Stimulated activated naive B cell treated with anti-CD40 and anti-IgM and Interleukin-4, amounts not matched to agents 10 μg/mL and 1 μg/mL and 100 μg/mL, for 72 hours (primary cell): ENCODE results near the gene MIEF1.
"Not testable (repeated sequence)": the region's sequence is repeated elsewhere in the genome, so short reads cannot be mapped to it uniquely, and the experiment has no call there.

Experiments
- ATAC-seq, 2 donors: fragments of 150-1000 bp; cut with Tn5 transposase; replicated peaks; 2 replicates each; pipeline ENCODE4 v1.10.0; 2021; ENCODE audit warnings: moderate library complexity in 1 of 2
- DNase-seq: peaks from one replicate; pipeline ENCODE4 v3.0.0; 2021
- H3K27ac Mint-ChIP-seq: one replicate; pipeline ENCODE4 v1.8.0; 2022; ENCODE audit warnings: mild to moderate bottlenecking, mixed read lengths
- H3K27me3 Mint-ChIP-seq, 2 donors: one replicate each; pipeline ENCODE4 v1.8.0; 2022; ENCODE audit warnings: mixed read lengths in 2 of 2
- H3K36me3 Mint-ChIP-seq, 2 donors: one replicate each; pipeline ENCODE4 v1.8.0; 2022; ENCODE audit warnings: mixed read lengths in 2 of 2, mild to moderate bottlenecking in 1 of 2
- H3K4me1 Mint-ChIP-seq, 2 donors: one replicate each; pipeline ENCODE4 v1.8.0; 2022; ENCODE audit warnings: mixed read lengths in 2 of 2, mild to moderate bottlenecking in 1 of 2
- H3K4me3 Mint-ChIP-seq, 2 donors: one replicate each; pipeline ENCODE4 v1.8.0; 2022; ENCODE audit warnings: mild to moderate bottlenecking in 2 of 2, mixed read lengths in 2 of 2, moderate library complexity in 1 of 2
- H3K9me3 Mint-ChIP-seq, 2 donors: one replicate each; pipeline ENCODE4 v1.8.0; 2022; ENCODE audit warnings: mixed read lengths in 2 of 2, mild to moderate bottlenecking in 1 of 2

Gene MIEF1

DNA sequence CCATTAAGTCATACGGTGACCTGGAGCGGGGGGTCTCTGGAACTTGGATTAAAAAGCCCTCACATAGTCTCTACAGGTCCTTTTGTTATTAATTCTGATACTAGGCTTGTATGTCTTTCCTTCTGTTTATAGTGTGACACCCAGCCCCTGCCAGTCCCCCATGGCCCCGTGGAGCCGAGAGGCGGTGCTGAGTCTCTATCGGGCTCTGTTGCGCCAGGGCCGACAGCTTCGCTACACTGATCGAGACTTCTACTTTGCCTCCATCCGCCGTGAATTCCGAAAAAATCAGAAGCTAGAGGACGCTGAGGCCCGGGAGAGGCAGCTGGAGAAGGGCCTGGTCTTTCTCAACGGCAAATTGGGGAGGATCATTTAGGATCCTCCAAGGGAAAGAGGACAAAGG, 2.0 kb downstream of the MIEF1 start:
- no peaks in the 10 kb centered on the region for H3K9me3 Mint-ChIP-seq
- H3K36me3 Mint-ChIP-seq, result peaks cover 30 to 43% of the 10 kb centered on the region in 2 donors
- H3K27me3 Mint-ChIP-seq, result no peaks in the 10 kb centered on the region
- H3K27ac Mint-ChIP-seq, result no peak overlapping the region
- no peak for DNase-seq
- ATAC-seq, result no peak
- H3K4me3 Mint-ChIP-seq, result peak overlapping the region; percentile 50 to 95
- H3K4me1 Mint-ChIP-seq, result peaks cover 28 to 54% of the 10 kb centered on the region in 2 donors

- not testable (repeated sequence) for H3K27me3 Mint-ChIP-seq, ATAC-seq, DNase-seq, H3K4me3 Mint-ChIP-seq, H3K9me3 Mint-ChIP-seq, H3K27ac Mint-ChIP-seq
- peaks cover 48 to 62% of the 10 kb centered on the region in 2 donors for H3K36me3 Mint-ChIP-seq
- peaks cover 30 to 51% of the 10 kb centered on the region in 2 donors for H3K4me1 Mint-ChIP-seq
Observed at GRCh38 chr22:39507021-39507420, 4.9 kb downstream of the MIEF1 start.

- ATAC-seq, result no peak
- Mint-ChIP-seq H3K4me3 (no peak overlapping the region), H3K36me3 (peaks cover 54 to 71% of the 10 kb centered on the region in 2 donors), H3K27ac (no peak overlapping the region), H3K27me3 (no peaks in the 10 kb centered on the region), H3K4me1 (peaks cover 30 to 49% of the 10 kb centered on the region in 2 donors), H3K9me3 (no peaks in the 10 kb centered on the region)
- DNase-seq, result no peak
Observed at GRCh38 chr22:39508393-39508792, 6.3 kb downstream of the MIEF1 start.

GRCh38 chr22:39510529-39511149, 8.5 kb downstream of the MIEF1 start:
- H3K27me3 Mint-ChIP-seq, result no peaks in the 10 kb centered on the region
- peak overlapping the region; percentile 3 for H3K27ac Mint-ChIP-seq
- DNase-seq (no peak), ATAC-seq (no peak)
- no peaks in the 10 kb centered on the region for H3K9me3 Mint-ChIP-seq
- H3K36me3 Mint-ChIP-seq, result peaks cover 58 to 74% of the 10 kb centered on the region in 2 donors
- H3K4me1 Mint-ChIP-seq, result peaks cover 35 to 52% of the 10 kb centered on the region in 2 donors
- no peak overlapping the region for H3K4me3 Mint-ChIP-seq

DNA sequence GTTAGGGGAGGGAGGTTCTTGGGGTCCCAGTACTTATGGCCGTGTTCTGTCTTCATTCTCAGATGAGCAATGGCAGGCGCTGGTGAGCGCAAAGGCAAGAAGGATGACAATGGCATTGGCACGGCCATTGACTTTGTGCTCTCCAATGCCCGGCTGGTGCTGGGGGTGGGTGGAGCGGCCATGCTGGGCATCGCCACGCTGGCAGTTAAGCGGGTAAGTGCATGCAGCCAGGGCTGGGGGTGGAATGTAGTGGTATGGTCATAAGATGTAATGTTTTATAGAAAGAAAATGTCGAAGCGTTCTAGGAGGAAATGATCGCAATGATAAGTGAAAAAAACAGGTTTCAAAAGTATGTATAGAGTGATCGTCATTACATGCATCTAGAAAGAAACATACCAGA, 9.1 kb downstream of the MIEF1 start:
- Mint-ChIP-seq H3K36me3 (peaks cover 59 to 74% of the 10 kb centered on the region in 2 donors), H3K27ac (peak overlapping the region; percentile 7), H3K27me3 (no peaks in the 10 kb centered on the region)

DNA sequence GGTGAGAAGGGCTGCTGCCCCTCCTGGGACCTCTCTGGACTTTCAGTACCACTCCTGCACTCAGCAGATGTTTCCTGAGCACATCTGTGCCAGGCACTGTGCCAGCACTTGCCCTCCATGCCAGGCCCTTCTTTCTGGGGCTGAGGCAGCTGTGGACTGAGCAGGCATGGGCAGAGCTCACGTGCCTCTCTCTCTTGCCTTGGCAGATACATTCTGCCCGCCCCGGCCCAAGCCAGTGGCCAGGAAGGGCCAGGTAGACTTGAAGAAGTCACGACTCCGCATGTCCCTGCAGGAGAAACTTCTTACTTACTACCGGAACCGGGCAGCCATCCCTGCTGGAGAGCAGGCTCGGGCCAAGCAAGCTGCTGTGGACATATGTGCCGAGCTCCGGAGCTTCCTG, 9.9 kb downstream of the MIEF1 start:
- no peak for ATAC-seq
- Mint-ChIP-seq H3K27ac (peak overlapping the region; percentile 25), H3K4me1 (peaks cover 36 to 50% of the 10 kb centered on the region in 2 donors), H3K27me3 (no peaks in the 10 kb centered on the region), H3K4me3 (no peak overlapping the region), H3K36me3 (peaks cover 55 to 68% of the 10 kb centered on the region in 2 donors), H3K9me3 (no peaks in the 10 kb centered on the region)
- DNase-seq, result no peak

More for the DNA sequence above, 9.1 kb downstream of the MIEF1 start:
- H3K4me3 Mint-ChIP-seq, result no peak overlapping the region
- ATAC-seq (no peak), DNase-seq (no peak)
- no peaks in the 10 kb centered on the region for H3K9me3 Mint-ChIP-seq
- H3K4me1 Mint-ChIP-seq, result peaks cover 36 to 53% of the 10 kb centered on the region in 2 donors

- H3K27ac Mint-ChIP-seq, result no peak overlapping the region
- peaks cover 50 to 60% of the 10 kb centered on the region in 2 donors for H3K36me3 Mint-ChIP-seq
- no peak overlapping the region for H3K4me3 Mint-ChIP-seq
- no peak for ATAC-seq
- H3K27me3 Mint-ChIP-seq, result no peaks in the 10 kb centered on the region
- no peaks in the 10 kb centered on the region for H3K9me3 Mint-ChIP-seq
- H3K4me1 Mint-ChIP-seq, result peaks cover 36 to 43% of the 10 kb centered on the region in 2 donors
- no peak for DNase-seq
Observed at GRCh38 chr22:39513791-39514190, 11.7 kb downstream of the MIEF1 start.

- Mint-ChIP-seq H3K4me1 (peaks cover 34 to 44% of the 10 kb centered on the region in 2 donors), H3K9me3 (no peaks in the 10 kb centered on the region), H3K4me3 (no peak overlapping the region), H3K27ac (peak overlapping the region; percentile 44), H3K27me3 (no peaks in the 10 kb centered on the region), H3K36me3 (peaks cover 47 to 55% of the 10 kb centered on the region in 2 donors)
- no peak for ATAC-seq
- no peak for DNase-seq
Observed at GRCh38 chr22:39514373-39514973, 12.4 kb downstream of the MIEF1 start.

- no peak for ATAC-seq
- Mint-ChIP-seq H3K4me1 (peaks cover 31 to 45% of the 10 kb centered on the region in 2 donors), H3K36me3 (peaks cover 46 to 55% of the 10 kb centered on the region in 2 donors), H3K9me3 (no peaks in the 10 kb centered on the region), H3K4me3 (no peak overlapping the region), H3K27me3 (no peaks in the 10 kb centered on the region), H3K27ac (peak overlapping the region; percentile 92)
- no peak for DNase-seq
Observed at GRCh38 chr22:39515266-39516050, 13.4 kb downstream of the MIEF1 start.

GRCh38 chr22:39517470-39517869, 15.4 kb downstream of the MIEF1 start:
- ATAC-seq, result no peak
- Mint-ChIP-seq H3K27ac (no peak overlapping the region), H3K36me3 (peaks cover 54 to 61% of the 10 kb centered on the region in 2 donors), H3K4me3 (no peak overlapping the region), H3K9me3 (no peaks in the 10 kb centered on the region), H3K27me3 (no peaks in the 10 kb centered on the region), H3K4me1 (peaks cover 39 to 60% of the 10 kb centered on the region in 2 donors)
- no peak for DNase-seq

- peaks cover 46 to 68% of the 10 kb centered on the region in 2 donors for H3K4me1 Mint-ChIP-seq
- ATAC-seq, result no peak
- peak overlapping the region in 1 of 2 donors; percentile 99 for H3K4me3 Mint-ChIP-seq
- H3K27me3 Mint-ChIP-seq, result no peaks in the 10 kb centered on the region
- peaks cover 57 to 61% of the 10 kb centered on the region in 2 donors for H3K36me3 Mint-ChIP-seq
- no peak for DNase-seq
- no peak overlapping the region for H3K27ac Mint-ChIP-seq
- no peaks in the 10 kb centered on the region for H3K9me3 Mint-ChIP-seq
Observed at GRCh38 chr22:39518144-39518786, 16.2 kb downstream of the MIEF1 start.

GRCh38 chr22:39518996-39519680, 17.0 kb downstream of the MIEF1 start:
- Mint-ChIP-seq H3K4me3 (peak overlapping the region; percentile 85 to 99), H3K36me3 (peaks cover 56 to 59% of the 10 kb centered on the region in 2 donors), H3K27ac (peak overlapping the region; percentile 97), H3K9me3 (no peaks in the 10 kb centered on the region), H3K4me1 (peaks cover 45 to 67% of the 10 kb centered on the region in 2 donors), H3K27me3 (no peaks in the 10 kb centered on the region)
- ATAC-seq (peak; percentile 1 to 6), DNase-seq (no peak)

GRCh38 chr22:39519681-39520225, 17.7 kb downstream of the MIEF1 start:
- ATAC-seq (peak; percentile 90 to 92), DNase-seq (peak; percentile 96)
- H3K4me3 Mint-ChIP-seq, result peak overlapping the region; percentile 85 to 99
- peaks cover 56 to 59% of the 10 kb centered on the region in 2 donors for H3K36me3 Mint-ChIP-seq
- H3K27ac Mint-ChIP-seq, result peak overlapping the region; percentile 97
- no peaks in the 10 kb centered on the region for H3K9me3 Mint-ChIP-seq
- no peaks in the 10 kb centered on the region for H3K27me3 Mint-ChIP-seq
- peaks cover 44 to 67% of the 10 kb centered on the region in 2 donors for H3K4me1 Mint-ChIP-seq
